ENCODE measurements around the gene GLRX. TPM values are rescaled to one million over a fixed set of nuclear protein-coding genes. Genes with fewer than 3 reads are reported as not detected.
"Not testable (repeated sequence)": the region's sequence is repeated elsewhere in the genome, so short reads cannot be mapped to it uniquely, and the experiment has no call there.

The GLRX gene
- total and polyA plus RNA-seq, 9 donors: 4.1 to 35.7 (median 11.7) TPM

- Histone ChIP-seq H3K27ac (no peak overlapping the region), H3K4me1 (ENCODE audit: insufficient read depth) (no peaks in the 10 kb centered on the region), H3K9me3 (no peaks in the 10 kb centered on the region), H3K27me3 (no peaks in the 10 kb centered on the region), H3K36me3 (no peaks in the 10 kb centered on the region), H3K4me3 (no peak overlapping the region)
- intact Hi-C loops (cut with DNase I): no loop called here
- 88 to 94% (median 91%) methylated on average over 4 of the region's 4 CpGs for WGBS, 3 donors
- TF ChIP-seq CTCF (IDR thresholded peaks at IDR 0.05) (no peak), POLR2A (IDR thresholded peaks at IDR 0.05) (no peak), EP300 (IDR thresholded peaks at IDR 0.05) (no peak)
- no peak for DNase-seq
Observed at GRCh38 chr5:95815155-95815729, 7.3 kb downstream of the GLRX start.

GRCh38 chr5:95813035-95813434 lies 9.5 kb downstream of the GLRX start:
- H3K4me1 ChIP-seq (ENCODE audit: insufficient read depth); H3K27ac ChIP-seq: not testable (repeated sequence)
- 88 to 92% (median 91%) methylated on average over 8 of the region's 8 CpGs for WGBS, 3 donors

GRCh38 chr5:95812074-95812471 lies 10.5 kb downstream of the GLRX start:
- DNase-seq: no peak
- Histone ChIP-seq H3K27me3 (no peaks in the 10 kb centered on the region), H3K9me3 (no peaks in the 10 kb centered on the region), H3K27ac (no peak overlapping the region), H3K4me3 (no peak overlapping the region), H3K4me1 (ENCODE audit: insufficient read depth) (peaks cover 6% of the 10 kb centered on the region), H3K36me3 (no peaks in the 10 kb centered on the region)
- intact Hi-C loops (cut with DNase I): no loop called here
- TF ChIP-seq EP300 (IDR thresholded peaks at IDR 0.05) (no peak), POLR2A (IDR thresholded peaks at IDR 0.05) (no peak)
- WGBS, 3 donors: 43 to 65% (median 56%) methylated on average over 6 of the region's 6 CpGs

More at GRCh38 chr5:95813035-95813434, 9.5 kb downstream of the GLRX start:
- H3K27me3 ChIP-seq; DNase-seq; H3K4me3 ChIP-seq; H3K9me3 ChIP-seq; H3K36me3 ChIP-seq; intact Hi-C loops (cut with DNase I): not testable (repeated sequence)

- DNase-seq; H3K36me3 ChIP-seq; H3K27ac ChIP-seq; H3K4me3 ChIP-seq; H3K27me3 ChIP-seq; H3K4me1 ChIP-seq (ENCODE audit: insufficient read depth); intact Hi-C loops (cut with DNase I); H3K9me3 ChIP-seq: not testable (repeated sequence)
- WGBS, 3 donors: 72 to 86% (median 84%) methylated on average over 13 of the region's 13 CpGs
Observed at GRCh38 chr5:95811461-95812073, 11.0 kb downstream of the GLRX start.

GRCh38 chr5:95811126-95811423 lies 11.5 kb downstream of the GLRX start:
- H3K27ac ChIP-seq; DNase-seq; H3K27me3 ChIP-seq; H3K36me3 ChIP-seq; intact Hi-C loops (cut with DNase I); H3K4me3 ChIP-seq; H3K4me1 ChIP-seq (ENCODE audit: insufficient read depth); H3K9me3 ChIP-seq: not testable (repeated sequence)
- WGBS, 3 donors: 64 to 72% (median 70%) methylated on average over 6 of the region's 6 CpGs

GRCh38 chr5:95810305-95811125 lies 12.0 kb downstream of the GLRX start:
- no peak for DNase-seq
- Histone ChIP-seq H3K9me3 (no peaks in the 10 kb centered on the region), H3K27ac (no peak overlapping the region), H3K36me3 (no peaks in the 10 kb centered on the region), H3K4me3 (no peak overlapping the region), H3K4me1 (ENCODE audit: insufficient read depth) (peaks cover 6% of the 10 kb centered on the region), H3K27me3 (no peaks in the 10 kb centered on the region)
- intact Hi-C loops (cut with DNase I): no loop called here
- TF ChIP-seq CTCF (IDR thresholded peaks at IDR 0.05) (no peak), POLR2A (IDR thresholded peaks at IDR 0.05) (no peak), EP300 (IDR thresholded peaks at IDR 0.05) (no peak)
- 37 to 42% (median 39%) methylated on average over 5 of the region's 5 CpGs for WGBS, 3 donors
